Esophagus muscularis mucosa (tissue), 4 donors: ENCODE data around the gene ANKRD13B. TPM values are rescaled to one million over a fixed set of nuclear protein-coding genes. Genes with fewer than 3 reads are reported as not detected.

Experiments
- DNase-seq: peaks from one replicate; pipeline ENCODE4 v3.0.0-alpha.2; 2017; ENCODE audit errors: extremely low spot score
- H3K27ac ChIP-seq, 4 donors: fragments of 200-600 bp; sonication (generic); replicated peaks in 1 of 4; 1 replicate in 3 of 4; 2 replicates in 1 of 4; pipeline ENCODE4 v1.5.1; 2016 to 2019; ENCODE audit warnings: mild to moderate bottlenecking in 1 of 4
- H3K27me3 ChIP-seq, 4 donors: fragments of 200-600 bp; sonication (generic); one replicate each; pipeline versions ENCODE4 v1.5.1 to v1.6.0; 2016 to 2019
- H3K36me3 ChIP-seq, 4 donors: fragments of 200-600 bp; sonication (generic); one replicate each; pipeline ENCODE4 v1.5.1; 2016 to 2019
- H3K4me1 ChIP-seq, 4 donors: fragments of 200-600 bp; sonication (generic); one replicate each; pipeline ENCODE4 v1.5.1; 2016 to 2019
- H3K4me3 ChIP-seq, 4 donors: fragments of 200-600 bp; sonication (generic); 1 replicate in 2 of 4; 2 replicates in 2 of 4; pipeline ENCODE4 v1.5.1; 2016 to 2019; ENCODE audit warnings: mild to moderate bottlenecking in 4 of 4, moderate library complexity in 1 of 4
- H3K9me3 ChIP-seq, 4 donors: fragments of 200-600 bp; sonication (generic); 1 replicate in 3 of 4; 2 replicates in 1 of 4; pipeline ENCODE4 v1.5.1; 2016 to 2019
- EP300 ChIP-seq: sonication (generic); formaldehyde crosslinking; IDR thresholded peaks from one replicate; pipeline ENCODE4 v1.6.1; 2017; ENCODE audit warnings: antibody characterized with exemption
- POLR2A ChIP-seq: fragments of 450-650 bp; IDR thresholded peaks from one replicate; pipeline ENCODE4 v1.6.1; 2017; ENCODE audit warnings: antibody characterized with exemption, moderate library complexity, mild to moderate bottlenecking, low read depth
- POLR2AphosphoS5 ChIP-seq, 2 donors: sonication (generic); formaldehyde crosslinking; IDR thresholded peaks; one replicate each; pipeline ENCODE4 v1.6.1; 2017; ENCODE audit warnings: antibody characterized with exemption in 2 of 2
- WGBS: methylation state at CpG from one replicate; pipeline ENCODE4 v1.1.5; 2018; 5-methylcytosine and 5-hydroxymethylcytosine counted together
- intact Hi-C: fragments of 100-400 bp; cut with DNase I; formaldehyde crosslinking; loops from one replicate; pipeline ENCODE4 v1.15.1; 2023
- total RNA-seq, 4 donors: library from RNA; depleted of rRNA; stranded (reverse); fragments of >200 nt; gene quantifications; one replicate each; pipeline versions ENCODE4 v1.1.0 to v1.2.1, GENCODE V29; 2016
- TF ChIP-seq, protein P1 (sequence below), 3 experiments: fragments of 200-600 bp in 2 of 3; fragments of 450-650 bp in 1 of 3; sonication (generic) in 2 of 3; IDR thresholded peaks; one replicate each; pipeline ENCODE4 v1.5.1; 2017 to 2019; ENCODE audit warnings: antibody characterized with exemption in 3 of 3, mild to moderate bottlenecking in 2 of 3, moderate library complexity in 1 of 3

The ANKRD13B gene
- total RNA-seq, 4 donors from 2014 or later: 8.0 to 16.1 (median 13.4) TPM

DNA sequence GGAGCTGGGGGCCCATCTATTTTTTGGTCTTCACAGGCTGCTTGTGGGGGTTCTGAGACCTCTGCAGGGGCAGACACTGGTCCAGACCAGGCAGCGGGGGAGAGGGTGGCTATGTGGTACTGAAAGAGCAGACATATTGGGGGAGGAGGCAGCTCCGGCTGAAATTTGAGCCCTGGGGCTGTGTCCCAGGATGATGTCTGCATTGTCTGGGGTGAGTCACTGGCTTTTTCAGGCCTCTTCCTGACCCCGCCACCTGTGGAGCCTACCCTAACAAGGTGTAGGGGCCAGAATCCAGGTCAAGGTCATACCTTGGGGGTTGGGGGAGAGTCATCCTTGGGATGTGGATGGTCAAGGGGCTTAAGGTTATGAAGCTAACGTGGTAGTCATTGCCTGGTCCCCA lies 27.3 kb downstream of the ANKRD13B start:
- intact Hi-C loops: loop anchor here (10.0 kb wide), 1 partner anchor 305 kb away; no protein-coding TSS in a partner anchor
- Histone ChIP-seq H3K27me3 (peaks cover 0 to 6% (median 0%) of the 10 kb centered on the region in 4 donors), H3K9me3 (no peaks in the 10 kb centered on the region), H3K36me3 (no peaks in the 10 kb centered on the region), H3K4me1 (peaks cover 77 to 83% (median 80%) of the 10 kb centered on the region in 4 donors), H3K4me3 (no peak overlapping the region), H3K27ac (peak overlapping the region in 2 of 4 donors; percentile 88 to 90)
- TF ChIP-seq, protein P1, sequence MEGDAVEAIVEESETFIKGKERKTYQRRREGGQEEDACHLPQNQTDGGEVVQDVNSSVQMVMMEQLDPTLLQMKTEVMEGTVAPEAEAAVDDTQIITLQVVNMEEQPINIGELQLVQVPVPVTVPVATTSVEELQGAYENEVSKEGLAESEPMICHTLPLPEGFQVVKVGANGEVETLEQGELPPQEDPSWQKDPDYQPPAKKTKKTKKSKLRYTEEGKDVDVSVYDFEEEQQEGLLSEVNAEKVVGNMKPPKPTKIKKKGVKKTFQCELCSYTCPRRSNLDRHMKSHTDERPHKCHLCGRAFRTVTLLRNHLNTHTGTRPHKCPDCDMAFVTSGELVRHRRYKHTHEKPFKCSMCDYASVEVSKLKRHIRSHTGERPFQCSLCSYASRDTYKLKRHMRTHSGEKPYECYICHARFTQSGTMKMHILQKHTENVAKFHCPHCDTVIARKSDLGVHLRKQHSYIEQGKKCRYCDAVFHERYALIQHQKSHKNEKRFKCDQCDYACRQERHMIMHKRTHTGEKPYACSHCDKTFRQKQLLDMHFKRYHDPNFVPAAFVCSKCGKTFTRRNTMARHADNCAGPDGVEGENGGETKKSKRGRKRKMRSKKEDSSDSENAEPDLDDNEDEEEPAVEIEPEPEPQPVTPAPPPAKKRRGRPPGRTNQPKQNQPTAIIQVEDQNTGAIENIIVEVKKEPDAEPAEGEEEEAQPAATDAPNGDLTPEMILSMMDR (IDR thresholded peaks at IDR 0.05): no peak
- TF ChIP-seq EP300 (no peak), POLR2A (no peak), POLR2AphosphoS5 (IDR thresholded peaks at IDR 0.05) (no peak)
- no peak for DNase-seq
- 89% methylated on average over 1 of the region's 4 CpGs for WGBS

DNA sequence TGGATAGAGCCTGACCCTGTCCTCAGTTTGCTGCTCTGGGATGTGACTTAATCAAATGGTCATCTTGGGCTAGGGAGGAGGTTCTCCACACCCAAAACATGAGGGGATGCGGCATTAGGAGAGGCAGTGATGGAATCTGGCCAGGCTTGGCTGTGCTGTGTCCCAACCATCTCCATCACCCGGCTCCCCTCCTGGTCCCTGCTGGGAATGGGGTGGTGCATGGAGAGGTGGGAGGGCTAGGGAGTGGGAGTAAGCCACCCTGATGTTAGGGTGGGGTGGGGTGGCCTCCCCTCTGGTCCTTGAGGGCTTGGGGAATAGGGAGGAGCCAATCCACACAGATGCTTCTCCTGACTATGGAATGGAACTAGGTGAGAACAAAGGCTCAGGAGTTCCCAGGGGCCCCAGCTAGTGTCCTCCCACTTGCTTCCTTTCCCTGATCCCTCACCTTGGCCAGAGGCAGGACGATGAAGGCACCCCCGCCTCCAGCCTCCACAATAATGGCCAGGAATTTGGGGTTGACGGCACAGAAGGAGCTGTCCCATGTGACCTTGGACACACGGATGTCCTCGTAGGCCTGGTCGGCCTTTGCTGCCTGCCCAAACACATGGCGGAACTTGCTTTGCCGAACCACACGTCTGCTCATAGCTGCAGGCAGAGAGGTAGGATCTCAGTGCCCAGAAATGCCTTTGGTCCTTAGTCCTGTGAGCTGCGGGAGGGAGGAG lies 28.0 kb downstream of the ANKRD13B start:
- H3K4me3 ChIP-seq: peak overlapping the region; percentile 73 to 85 (median 78)
- H3K27me3 ChIP-seq: peaks cover 0 to 6% (median 0%) of the 10 kb centered on the region in 4 donors
- no peaks in the 10 kb centered on the region for H3K36me3 ChIP-seq
- H3K4me1 ChIP-seq: peaks cover 72 to 76% (median 74%) of the 10 kb centered on the region in 4 donors
- WGBS: 86% methylated on average over 12 of the region's 12 CpGs
- H3K9me3 ChIP-seq: no peaks in the 10 kb centered on the region
- no peak for DNase-seq
- H3K27ac ChIP-seq: peak overlapping the region; percentile 88 to 92 (median 90)
- intact Hi-C loops: loop anchor here (10.0 kb wide), 1 partner anchor 304 kb away; no protein-coding TSS in a partner anchor
- TF ChIP-seq POLR2A: no peak
- TF ChIP-seq EP300: no peak
- TF ChIP-seq POLR2AphosphoS5 (IDR thresholded peaks at IDR 0.05): no peak
- TF ChIP-seq, protein P1 (IDR thresholded peaks at IDR 0.05): no peak

DNA sequence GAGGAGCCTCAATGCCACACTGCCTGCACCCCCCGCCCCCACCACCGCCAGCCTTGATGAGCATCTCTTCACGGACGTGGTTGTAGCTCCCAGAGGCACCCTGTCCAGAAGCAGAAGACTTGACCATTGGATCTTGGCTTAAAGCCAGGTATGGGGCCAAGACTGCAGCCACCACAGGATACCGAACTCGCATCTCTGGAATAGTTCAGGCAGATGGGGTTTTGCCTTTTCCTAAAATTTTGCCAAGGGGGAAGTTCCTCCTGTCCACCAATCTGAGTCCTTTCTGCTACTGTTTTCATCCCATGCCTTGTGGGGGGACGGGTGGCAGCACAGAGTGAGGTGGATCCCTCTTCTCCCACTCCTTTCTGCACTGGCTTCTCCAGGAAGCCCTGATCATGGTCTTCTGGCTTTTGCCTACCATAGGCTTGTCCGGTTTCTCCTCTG lies 28.8 kb downstream of the ANKRD13B start:
- H3K4me3 ChIP-seq: peak overlapping the region; percentile 73 to 85 (median 78)
- H3K4me1 ChIP-seq: peaks cover 66 to 71% (median 68%) of the 10 kb centered on the region in 4 donors
- H3K27me3 ChIP-seq: peaks cover 0 to 6% (median 0%) of the 10 kb centered on the region in 4 donors
- WGBS: 28% methylated on average over 6 of the region's 8 CpGs
- H3K36me3 ChIP-seq: no peaks in the 10 kb centered on the region
- DNase-seq: no peak
- TF ChIP-seq, protein P1 (IDR thresholded peaks at IDR 0.05): no peak
- TF ChIP-seq EP300: no peak
- no peak for TF ChIP-seq POLR2AphosphoS5 (IDR thresholded peaks at IDR 0.05)
- no peak for TF ChIP-seq POLR2A
- H3K9me3 ChIP-seq: no peaks in the 10 kb centered on the region
- intact Hi-C loops: loop anchor here (10.0 kb wide), 1 partner anchor 303 kb away; no protein-coding TSS in a partner anchor
- peak overlapping the region; percentile 88 to 92 (median 90) for H3K27ac ChIP-seq

DNA sequence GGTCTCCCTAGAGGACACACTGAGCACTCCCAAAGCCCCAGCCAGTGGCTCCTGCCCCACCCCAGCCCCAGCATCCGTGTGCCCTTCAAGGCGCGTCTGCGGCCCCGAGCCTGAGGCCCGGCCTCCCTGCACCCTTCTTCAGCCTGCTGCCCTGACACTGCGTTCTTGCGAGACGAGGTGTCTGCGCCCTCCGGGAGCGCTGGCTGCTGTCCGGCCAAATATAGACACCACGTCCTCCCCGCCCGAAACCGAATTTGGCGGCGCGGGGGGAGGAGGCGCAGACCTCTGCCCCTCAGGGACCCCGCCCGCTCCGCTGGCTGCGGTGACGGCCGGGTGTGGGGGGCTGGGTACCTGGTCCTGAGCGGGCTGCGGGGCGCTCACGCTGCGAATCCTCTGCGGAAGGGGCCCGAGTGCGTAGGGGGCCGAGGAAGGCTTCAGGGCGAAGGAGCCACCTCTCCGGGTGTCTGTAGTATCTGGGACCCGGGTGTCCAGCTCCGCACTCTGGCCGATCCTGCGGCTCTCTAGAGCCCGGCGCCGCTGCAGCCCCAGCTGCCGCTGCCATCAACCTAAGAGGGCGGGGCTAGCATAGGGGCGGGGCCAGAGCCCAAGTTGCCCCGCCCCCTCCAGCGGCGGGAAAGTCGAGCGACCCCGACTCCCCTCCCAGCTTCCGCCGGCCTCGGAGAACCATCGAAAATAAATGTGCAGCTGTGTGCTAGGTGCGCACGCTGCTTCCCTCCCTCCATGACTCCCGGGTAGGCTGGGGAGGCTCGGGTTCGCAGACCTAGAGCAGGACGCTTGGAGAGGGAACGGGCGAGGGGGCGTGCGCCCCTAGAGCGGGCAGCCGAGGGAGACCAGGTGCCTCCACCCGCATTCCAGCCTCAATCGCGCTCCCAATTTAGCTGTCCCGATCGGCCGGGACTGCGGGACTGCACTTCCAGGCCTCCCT lies 29.7 kb downstream of the ANKRD13B start, which contains the start of gene CORO6:
Gene CORO6, minus strand, starts transcription at position 576 of the 946 bp plus-strand sequence. CDS start 1,491 bp downstream, outside the sequence.
- TF ChIP-seq POLR2AphosphoS5 (IDR thresholded peaks at IDR 0.05) (peak; percentile 61 to 86), POLR2A (peak; percentile 63), EP300 (no peak)
- TF ChIP-seq, protein P1 (IDR thresholded peaks at IDR 0.05): no peak
- Histone ChIP-seq H3K4me3 (peak within 1 kb of the TSS; percentile 73 to 85 (median 78)), H3K27ac (peak within 1 kb of the TSS; percentile 88 to 92 (median 90)), H3K9me3 (no peaks in the 10 kb centered on the region), H3K27me3 (peaks cover 0 to 6% (median 0%) of the 10 kb centered on the region in 4 donors), H3K4me1 (peaks cover 58 to 71% (median 68%) of the 10 kb centered on the region in 4 donors), H3K36me3 (no peaks in the 10 kb centered on the region)
- intact Hi-C loops: loop anchor here (10.0 kb wide), 1 partner anchor 302 kb away; no protein-coding TSS in a partner anchor
- 8% methylated on average over 12 of the region's 77 CpGs for WGBS
- DNase-seq: no peak
